ENCODE results near the gene RPS27L.

Gene RPS27L

GRCh38 chr15:63157118-63157843 is at the start of gene RPS27L:
Gene RPS27L, minus strand, starts transcription at chr15:63157477. Its CDS starts 72 bp downstream, at chr15:63157405.
- DNase-seq (ENCODE audit: insufficient read length, low spot score) (peak; percentile 60), FAIRE-seq (no peak)
- TF ChIP-seq POLR2A (IDR thresholded peaks at IDR 0.05; ENCODE audit: low read depth, low read length) = peak; percentile 91

GRCh38 chr15:63206079-63206478 is 48.8 kb upstream of the RPS27L start:
- TF ChIP-seq POLR2A (IDR thresholded peaks at IDR 0.05; ENCODE audit: low read depth, low read length) = no peak
- no peak for FAIRE-seq
- no peak for DNase-seq (ENCODE audit: insufficient read length, low spot score)

GRCh38 chr15:63203451-63204090 is 46.3 kb upstream of the RPS27L start:
- no peak for TF ChIP-seq POLR2A (IDR thresholded peaks at IDR 0.05; ENCODE audit: low read depth, low read length)
- no peak for FAIRE-seq
- DNase-seq (ENCODE audit: insufficient read length, low spot score) = peak; percentile 14

- DNase-seq (ENCODE audit: insufficient read length, low spot score) = no peak
- FAIRE-seq = no peak
- no peak for TF ChIP-seq POLR2A (IDR thresholded peaks at IDR 0.05; ENCODE audit: low read depth, low read length)
These were observed 45.6 kb upstream of the RPS27L start for GRCh38 chr15:63202861-63203260.

- TF ChIP-seq POLR2A (IDR thresholded peaks at IDR 0.05; ENCODE audit: low read depth, low read length) = no peak
- DNase-seq (ENCODE audit: insufficient read length, low spot score) (no peak), FAIRE-seq (no peak)
These were observed 43.4 kb upstream of the RPS27L start for GRCh38 chr15:63200464-63201249.

- FAIRE-seq (no peak), DNase-seq (ENCODE audit: insufficient read length, low spot score) (no peak)
- TF ChIP-seq POLR2A (IDR thresholded peaks at IDR 0.05; ENCODE audit: low read depth, low read length) = no peak
These were observed 41.3 kb upstream of the RPS27L start for GRCh38 chr15:63198371-63199250.

- TF ChIP-seq POLR2A (IDR thresholded peaks at IDR 0.05; ENCODE audit: low read depth, low read length) = no peak
- DNase-seq (ENCODE audit: insufficient read length, low spot score) (no peak), FAIRE-seq (no peak)
These were observed 40.3 kb upstream of the RPS27L start for GRCh38 chr15:63197626-63198025.

GRCh38 chr15:63196842-63197241 is 39.6 kb upstream of the RPS27L start:
- FAIRE-seq (no peak), DNase-seq (ENCODE audit: insufficient read length, low spot score) (no peak)
- no peak for TF ChIP-seq POLR2A (IDR thresholded peaks at IDR 0.05; ENCODE audit: low read depth, low read length)

GRCh38 chr15:63195569-63196015 is 38.3 kb upstream of the RPS27L start:
- no peak for FAIRE-seq
- no peak for DNase-seq (ENCODE audit: insufficient read length, low spot score)
- TF ChIP-seq POLR2A (IDR thresholded peaks at IDR 0.05; ENCODE audit: low read depth, low read length) = no peak

- no peak for FAIRE-seq
- no peak for DNase-seq (ENCODE audit: insufficient read length, low spot score)
- TF ChIP-seq POLR2A (IDR thresholded peaks at IDR 0.05; ENCODE audit: low read depth, low read length) = no peak
These were observed 37.7 kb upstream of the RPS27L start for GRCh38 chr15:63194880-63195568.

- FAIRE-seq (no peak), DNase-seq (ENCODE audit: insufficient read length, low spot score) (no peak)
- no peak for TF ChIP-seq POLR2A (IDR thresholded peaks at IDR 0.05; ENCODE audit: low read depth, low read length)
These were observed 37.0 kb upstream of the RPS27L start for GRCh38 chr15:63194302-63194701.

- no peak for FAIRE-seq
- TF ChIP-seq POLR2A (IDR thresholded peaks at IDR 0.05; ENCODE audit: low read depth, low read length) = no peak
- DNase-seq (ENCODE audit: insufficient read length, low spot score) = no peak
These were observed 35.4 kb upstream of the RPS27L start for GRCh38 chr15:63192619-63193206.
